Activated CD4-positive, CD25-positive, alpha-beta regulatory T cell treated with anti-CD3 and anti-CD28 coated beads, Interleukin-2, amount 50 U/mL, for 72 hours (primary cell): ENCODE measurements around the gene ATP8B2.
A peak's percentile ranks its signal among the peaks of the same experiment; 100 is the strongest.
"Not testable (repeated sequence)": the region's sequence is repeated elsewhere in the genome, so short reads cannot be mapped to it uniquely, and the experiment has no call there.

ENCODE experiments used
- DNase-seq: peaks from one replicate; pipeline ENCODE4 v3.0.0; 2021

ATP8B2 gene

DNA sequence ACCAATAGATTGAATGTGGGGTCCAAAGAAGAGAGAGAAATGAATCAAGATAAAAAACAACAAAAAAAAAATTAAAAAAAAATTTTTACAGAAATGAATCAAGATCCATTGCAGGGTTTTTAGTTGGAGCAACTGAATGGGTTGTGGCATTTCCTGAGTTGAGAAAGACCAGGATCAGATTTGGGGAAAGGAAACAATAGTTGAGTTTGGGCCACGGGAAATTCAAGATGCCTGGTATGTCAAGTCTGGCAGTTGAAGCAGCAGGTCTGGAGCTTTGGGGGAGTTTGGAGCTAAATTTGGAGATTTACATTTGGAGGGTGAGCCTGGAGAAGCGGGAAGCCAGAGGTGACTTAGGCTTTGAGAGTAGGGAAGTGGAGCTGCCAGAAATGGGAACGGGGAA lies 22.6 kb downstream of the ATP8B2 start:
- no peak for DNase-seq

DNA sequence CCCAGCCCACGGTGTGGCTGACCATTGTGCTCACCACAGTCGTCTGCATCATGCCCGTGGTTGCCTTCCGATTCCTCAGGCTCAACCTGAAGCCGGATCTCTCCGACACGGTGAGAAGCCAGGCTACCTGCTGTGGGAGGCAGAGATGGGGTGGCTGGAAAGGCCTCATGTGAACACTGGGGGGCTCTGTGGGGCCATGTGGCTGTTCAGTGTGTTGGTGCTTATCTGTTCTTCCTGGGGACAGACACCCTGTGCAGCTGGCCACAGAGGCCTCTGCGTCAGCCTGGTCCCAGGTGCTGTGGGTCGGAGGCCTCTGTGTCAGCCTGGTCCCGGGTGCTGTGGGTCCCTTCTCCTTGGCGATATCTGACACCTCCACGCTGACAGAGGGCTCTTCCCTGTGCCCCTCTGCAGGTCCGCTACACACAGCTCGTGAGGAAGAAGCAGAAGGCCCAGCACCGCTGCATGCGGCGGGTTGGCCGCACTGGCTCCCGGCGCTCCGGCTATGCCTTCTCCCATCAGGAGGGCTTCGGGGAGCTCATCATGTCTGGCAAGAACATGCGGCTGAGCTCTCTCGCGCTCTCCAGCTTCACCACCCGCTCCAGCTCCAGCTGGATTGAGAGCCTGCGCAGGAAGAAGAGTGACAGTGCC lies 23.2 kb downstream of the ATP8B2 start:
- DNase-seq = no peak

DNA sequence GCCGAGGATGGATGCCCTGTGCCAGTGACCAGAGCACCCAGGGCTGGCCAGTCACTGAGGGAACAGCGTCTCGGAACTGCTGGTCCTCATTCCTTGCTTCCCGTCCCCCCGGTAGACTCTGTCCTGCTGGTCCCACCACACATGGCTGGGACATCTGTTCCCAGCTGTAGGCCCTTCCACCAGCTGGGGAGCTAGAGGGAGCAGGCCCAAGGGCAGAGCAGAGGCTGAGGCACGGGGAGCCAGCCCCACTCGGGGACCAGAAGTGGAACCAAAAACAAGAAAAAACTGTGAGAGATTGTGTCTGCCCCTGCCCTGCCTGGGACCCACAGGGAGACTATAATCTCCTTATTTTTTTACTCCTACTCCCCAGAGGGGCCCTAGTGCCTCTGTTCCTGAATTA lies 23.8 kb downstream of the ATP8B2 start:
- DNase-seq = no peak

DNA sequence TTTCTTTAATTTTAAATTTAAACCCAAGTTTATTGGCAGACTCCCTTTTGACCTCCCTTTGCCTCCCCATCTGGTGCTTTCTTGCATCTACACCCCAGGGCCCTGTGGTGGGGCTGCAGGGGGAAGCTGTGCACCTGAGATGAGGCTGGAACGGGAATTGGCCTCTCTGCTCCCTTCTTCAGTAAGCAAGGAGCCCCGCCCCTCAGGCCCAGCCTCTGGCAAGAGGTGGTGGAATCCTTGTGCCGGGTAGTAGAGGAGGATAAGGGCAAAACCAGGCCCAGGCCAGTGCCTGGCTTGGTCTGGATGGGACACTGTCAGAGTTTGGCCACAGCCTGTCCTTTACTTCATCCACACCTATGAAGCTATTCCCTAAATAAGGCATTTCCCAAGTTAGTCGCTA lies 25.1 kb downstream of the ATP8B2 start:
- no peak for DNase-seq

DNA sequence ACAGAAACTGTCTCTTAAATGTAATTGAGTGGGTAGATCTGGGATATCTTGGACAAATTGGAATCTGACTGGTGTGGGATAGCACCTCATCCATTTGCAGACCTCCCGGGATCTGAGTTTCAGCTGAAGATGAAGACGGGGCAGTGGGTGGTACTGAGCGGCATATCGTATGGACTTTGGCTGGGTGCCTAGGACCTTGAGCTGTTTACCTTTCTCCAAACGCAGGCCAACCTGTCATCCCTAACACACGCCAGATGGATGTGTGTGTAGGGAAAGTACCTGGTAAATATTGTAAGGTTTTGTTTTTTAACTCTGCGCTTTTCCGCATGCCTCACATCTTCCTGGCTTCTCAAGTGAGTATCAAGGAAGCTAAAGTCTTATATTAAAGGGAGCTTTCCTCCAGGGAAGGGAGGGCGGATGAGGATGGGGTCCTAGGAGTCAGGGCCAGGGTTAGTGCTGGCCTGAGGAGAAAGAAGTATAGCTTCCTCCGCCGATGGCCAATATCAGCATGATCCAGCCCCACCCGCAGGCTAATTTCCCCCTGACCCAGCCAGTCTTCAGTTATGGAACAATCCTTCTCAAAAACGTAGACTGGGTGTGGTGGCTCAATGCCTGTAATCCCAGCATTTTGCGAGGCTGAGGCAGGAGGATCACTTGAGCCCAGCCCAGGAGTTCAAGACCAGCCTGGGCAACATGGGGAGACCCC lies 26.2 kb downstream of the ATP8B2 start:
- DNase-seq = no peak

DNA sequence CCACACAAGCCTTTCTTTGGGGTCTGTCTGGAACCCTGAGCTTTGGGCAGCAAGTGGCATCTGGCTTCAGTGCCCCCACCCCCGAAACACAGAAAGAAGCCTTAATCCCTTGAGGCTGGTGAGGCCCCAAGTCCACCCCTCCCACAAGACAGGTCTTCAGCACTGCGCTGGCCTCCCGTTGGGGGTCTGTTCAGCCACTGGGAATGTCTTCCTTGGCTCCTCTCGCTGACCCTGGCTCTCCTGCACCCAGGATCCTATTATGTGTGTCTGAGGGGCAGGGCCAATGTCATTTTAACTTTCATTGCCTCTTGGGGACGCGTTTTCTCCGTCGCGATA lies 26.9 kb downstream of the ATP8B2 start:
- DNase-seq = no peak

DNA sequence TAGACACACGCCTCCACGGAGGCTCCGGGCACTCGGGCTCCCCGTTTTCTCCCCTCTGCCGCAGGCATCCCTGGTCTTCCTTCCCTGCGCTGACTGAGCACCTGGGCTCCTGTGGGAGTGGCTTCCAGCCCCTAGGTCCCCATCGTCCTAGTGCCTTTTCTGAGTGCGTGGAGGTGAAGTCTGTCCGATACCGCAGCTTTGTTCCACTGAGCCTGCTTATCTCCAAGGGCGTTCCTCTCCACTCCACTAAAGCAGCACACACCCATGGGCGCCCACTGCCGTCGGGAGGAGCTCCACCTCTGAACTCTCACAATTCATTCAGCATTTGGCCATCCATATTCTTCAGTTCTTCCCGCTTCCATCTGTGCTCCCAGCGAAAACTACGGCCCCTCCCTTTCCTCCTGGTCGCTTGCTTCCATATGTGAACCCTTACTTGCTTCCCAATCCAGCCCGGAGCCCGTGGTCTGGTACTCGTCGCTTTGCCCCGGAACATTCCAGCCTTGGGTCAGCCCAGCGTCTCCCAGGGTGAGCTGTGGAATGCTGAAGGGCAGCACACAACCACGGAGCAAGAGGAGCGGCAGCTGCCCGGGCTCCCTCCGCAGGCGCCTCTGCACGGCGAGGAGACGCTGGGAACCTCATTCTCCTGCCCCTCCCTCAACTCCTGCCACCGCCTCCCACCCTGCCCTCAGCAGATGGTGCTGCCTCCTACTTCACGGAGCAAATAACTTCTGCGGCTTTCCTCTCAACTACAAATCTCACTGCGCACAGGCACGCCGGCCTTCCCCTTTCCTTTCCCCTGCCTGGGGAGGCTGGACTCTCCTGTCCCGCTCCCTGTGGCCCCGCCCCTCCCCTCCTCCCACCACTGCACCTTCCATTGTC lies 27.5 kb downstream of the ATP8B2 start:
- DNase-seq = peak; percentile 45

DNA sequence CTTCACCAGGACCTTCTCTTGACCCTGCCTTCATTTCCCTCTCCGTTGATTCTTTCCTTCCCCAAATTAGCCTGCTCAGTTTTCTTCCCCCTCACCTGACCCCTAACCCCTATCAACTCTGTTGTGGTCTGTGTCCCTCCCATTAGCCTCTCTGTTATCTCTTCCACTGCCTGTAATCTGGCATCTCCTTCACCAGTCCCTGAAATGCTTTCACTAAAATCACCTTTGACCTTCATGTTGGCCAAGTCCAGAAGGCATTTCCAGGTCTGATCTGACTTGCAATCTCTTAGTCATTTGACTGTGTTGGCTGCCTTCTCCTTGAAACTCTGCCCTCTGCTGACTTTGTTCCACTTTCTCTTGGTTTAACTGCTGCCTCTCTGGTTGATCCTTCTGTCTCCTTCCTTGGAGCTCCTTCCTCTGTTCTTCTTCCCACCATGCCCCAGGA lies 28.2 kb downstream of the ATP8B2 start:
- no peak for DNase-seq

DNA sequence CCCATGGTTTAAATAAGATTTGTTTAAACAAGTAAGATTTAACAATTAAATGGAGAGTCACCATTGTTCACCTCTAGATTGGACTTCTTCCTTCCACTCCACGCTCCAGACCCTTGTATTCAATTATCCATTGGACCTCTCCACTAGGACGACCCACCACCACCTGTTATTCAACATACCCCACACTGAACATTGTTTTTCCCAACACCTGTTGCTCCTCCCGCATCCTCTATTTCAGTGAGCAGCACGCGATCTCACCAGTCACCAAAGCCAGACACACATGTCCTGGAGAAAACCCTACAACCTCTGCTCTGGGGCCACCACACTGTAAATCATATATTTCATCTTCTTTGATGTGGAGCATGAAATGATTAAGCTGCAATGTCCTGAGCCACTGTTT lies 28.6 kb downstream of the ATP8B2 start:
- no peak for DNase-seq

DNA sequence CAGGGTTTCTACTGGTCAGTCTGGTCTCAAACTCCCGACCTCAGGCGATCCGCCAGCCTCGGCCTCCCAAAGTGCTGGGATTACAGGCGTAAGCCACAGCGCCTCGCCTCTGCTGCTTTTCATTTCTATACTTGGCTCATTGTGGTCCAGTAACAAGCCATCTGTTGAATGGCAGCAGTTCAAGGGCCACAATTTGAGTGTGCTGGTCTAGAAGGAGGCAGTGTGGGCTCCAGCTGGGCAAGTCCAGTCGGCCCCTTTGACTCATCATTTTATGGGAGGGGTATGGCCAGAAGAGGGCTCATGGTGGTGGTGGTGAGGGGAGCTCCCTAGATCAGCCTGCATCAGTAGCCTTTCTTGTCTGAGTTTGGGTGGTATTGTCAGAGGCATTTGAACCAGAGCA lies 33.2 kb downstream of the ATP8B2 start:
- no peak for DNase-seq

DNA sequence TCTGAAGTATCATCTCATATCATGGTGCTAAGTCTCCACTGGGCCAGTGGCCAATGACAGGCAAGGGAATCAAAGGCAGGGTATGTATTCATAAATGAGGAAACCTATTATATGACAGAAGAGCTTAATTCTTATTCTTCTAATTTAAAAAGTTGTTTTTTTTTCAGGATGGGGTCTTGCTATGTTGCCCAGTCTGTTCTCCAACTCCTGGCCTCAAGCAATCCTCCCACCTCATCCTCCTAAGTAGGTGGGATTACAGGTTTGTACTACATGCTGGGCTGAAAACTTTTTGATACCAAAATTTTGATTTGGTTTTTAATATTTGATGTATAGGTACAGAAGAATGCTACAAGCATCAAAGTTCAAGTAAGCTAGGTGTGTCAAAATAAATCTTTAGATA lies 35.0 kb downstream of the ATP8B2 start:
- no peak for DNase-seq

DNA sequence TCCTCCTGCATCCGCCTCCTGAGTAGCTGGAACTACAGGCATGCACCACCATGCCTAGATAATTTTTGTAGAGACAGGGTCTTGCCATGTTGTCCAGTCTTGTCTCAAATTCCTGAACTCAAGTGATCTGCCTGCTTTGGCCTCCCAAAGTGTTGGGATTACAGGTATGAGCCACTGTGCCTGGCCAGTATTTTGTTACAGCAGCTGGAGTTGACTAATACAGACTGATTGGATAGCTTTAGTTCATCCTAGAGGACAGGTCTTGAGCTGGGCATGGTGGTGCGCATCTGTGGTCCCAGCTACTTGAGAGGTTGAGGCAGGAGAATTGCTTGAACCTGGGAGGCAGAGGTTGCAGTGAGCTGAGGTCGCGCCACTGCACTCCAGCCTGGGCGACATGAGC lies 35.6 kb downstream of the ATP8B2 start:
- not testable (repeated sequence) for DNase-seq

DNA sequence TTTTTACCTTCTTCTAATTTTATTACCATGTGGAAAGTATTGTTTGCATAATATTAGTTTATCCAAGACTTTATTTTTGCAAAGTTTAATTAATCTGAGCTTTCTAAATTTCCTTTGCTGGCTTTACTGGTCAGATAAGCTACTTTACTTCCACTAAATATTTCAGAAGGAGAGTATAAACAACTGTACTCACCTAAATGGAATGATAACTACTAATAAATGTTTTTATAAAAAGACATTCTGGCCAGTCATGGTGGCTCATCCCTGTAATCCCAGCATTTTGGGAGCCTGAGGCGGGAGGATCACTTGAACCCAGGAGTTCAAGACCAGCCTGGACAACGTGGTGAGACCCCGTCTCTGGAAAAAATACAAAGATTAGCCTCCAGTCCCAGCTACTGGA lies 36.0 kb downstream of the ATP8B2 start:
- no peak for DNase-seq

DNA sequence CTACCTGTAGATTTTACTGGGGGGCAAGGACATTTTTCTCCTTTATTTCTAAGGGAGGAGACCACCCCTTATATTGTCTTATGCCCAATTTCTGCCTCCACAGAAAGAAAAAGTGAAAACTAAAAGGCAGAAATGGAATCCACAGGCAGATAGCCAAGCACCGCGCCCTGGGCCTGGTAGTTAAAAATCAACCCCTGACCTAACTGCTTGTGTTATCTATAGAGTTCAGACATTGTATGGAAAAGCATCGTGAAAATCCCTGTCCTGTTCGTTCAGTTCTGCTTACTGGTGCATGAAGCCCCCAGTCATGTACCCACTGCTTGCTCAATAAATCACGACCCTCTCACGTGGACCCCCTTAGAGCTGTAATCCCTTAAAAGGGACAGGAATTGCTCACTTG lies 46.1 kb downstream of the ATP8B2 start:
- DNase-seq = no peak

DNA sequence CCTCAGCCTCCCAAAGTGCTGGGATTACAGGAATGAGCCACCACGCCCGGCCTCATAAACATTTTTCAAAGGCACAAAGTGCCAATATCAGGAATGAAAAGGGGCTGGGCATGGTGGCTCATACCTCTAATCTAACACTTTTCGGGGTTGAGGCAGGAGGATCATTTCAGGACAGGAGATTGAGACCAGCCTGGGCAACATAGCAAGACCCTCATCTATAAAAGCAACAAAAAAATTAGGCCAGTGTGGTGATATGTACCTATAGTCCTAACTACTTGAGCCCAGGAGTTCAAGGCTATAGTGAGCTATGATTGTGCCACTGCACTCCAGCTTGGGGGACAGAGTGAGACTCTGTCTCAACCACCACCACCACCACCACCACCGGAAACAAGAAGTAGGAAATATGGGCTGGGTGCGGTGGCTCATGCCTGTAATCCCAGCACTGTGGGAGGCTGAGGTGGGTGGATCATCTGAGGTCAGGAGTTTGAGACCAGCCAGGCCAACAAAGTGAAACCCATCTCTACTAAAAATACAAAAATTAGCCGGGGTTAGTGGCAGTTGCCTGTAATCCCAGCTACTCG lies 48.5 kb downstream of the ATP8B2 start:
- DNase-seq = not testable (repeated sequence)

DNA sequence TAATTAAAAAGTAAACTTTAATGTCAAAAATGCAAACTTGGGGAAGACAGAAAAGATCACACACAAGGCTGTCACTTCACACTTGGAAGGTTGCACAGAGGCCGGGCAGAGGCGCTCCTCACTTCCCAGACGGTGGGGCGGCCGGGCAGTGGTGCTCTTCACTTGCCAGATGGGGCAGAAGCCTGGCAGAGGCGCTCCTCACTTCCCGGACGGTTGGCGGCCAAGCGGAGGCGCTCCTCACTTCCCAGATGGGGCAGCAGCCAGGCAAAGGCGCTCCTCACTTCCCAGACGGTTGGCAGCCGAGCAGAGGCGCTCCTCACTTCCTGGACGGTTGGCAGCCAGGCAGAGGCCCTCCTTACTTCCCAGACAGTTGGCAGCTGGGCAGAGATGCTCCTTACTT lies 54.0 kb downstream of the ATP8B2 start:
- no peak for DNase-seq

DNA sequence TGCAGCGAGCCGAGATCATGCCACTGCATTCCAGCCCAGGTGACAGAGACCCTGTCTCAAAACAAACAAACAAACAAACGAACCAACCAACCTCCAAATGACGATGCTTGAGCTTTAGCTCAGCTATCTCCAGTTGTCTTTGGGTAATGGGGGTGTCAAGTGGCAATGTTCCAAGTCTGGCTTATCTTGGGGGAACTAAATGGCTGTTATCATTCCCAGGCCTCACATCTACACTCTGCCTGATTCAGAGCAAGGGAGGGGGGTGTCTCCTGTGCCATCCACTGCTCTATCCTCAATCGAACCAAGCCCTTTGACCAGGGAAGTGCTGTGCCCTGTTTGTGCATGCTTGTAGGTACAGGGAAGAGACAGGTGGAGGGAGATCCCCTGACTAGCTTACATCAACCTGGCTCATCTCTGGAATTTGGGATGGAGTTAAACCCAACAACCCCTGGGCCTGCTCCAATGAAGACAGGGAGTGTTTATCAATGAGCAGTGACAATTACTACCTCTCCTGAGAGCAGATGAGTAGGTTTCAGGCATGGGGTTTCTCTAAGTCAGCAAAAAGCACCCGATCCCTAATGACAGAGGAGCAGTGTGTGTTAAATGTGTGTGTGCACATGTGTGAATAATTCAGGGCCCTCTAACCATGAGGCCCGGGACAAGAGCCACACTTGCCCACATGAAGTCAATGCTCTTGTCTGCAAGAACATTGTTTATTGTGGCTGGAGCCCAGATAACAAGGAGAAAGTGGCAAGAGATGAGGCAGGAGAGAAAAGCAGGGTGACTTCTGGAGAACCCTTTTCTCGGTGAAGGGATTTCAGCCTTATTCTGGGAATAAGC lies 59.5 kb downstream of the ATP8B2 start:
- no peak for DNase-seq

DNA sequence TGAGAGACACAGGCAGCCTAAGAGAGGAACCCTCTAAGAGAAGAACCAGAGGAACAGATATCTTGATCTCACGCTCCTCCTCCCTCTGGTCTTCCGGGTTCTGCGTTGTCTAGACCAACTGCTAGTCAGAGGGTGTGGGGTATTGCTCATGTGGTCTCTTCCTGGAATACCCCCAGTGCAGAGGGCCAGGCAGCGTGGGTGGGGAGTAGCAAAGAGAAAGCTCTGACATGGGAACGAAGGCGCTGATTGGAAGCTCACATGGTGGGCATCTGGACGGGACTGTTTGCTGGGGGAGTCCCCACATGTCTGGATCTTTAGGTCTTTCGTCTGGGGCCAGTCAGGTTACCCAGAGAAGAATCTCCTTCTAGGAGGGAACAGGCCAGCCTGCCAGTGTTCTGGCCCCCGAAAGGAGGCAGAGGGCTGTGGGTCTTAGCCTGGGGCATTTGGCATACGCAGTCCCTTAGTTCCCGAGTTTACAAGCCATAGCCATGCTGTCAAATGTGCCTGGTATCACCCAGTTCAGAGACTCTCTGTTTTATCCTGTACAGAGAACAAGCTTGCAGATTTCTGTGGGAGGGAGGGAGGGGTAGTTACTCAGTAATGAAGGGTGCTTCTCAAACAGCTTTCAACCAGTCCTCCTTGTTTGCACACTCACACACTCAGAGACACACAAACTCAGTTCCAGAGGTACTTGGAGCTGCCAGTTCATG lies 61.5 kb downstream of the ATP8B2 start:
- peak; percentile 72 for DNase-seq

DNA sequence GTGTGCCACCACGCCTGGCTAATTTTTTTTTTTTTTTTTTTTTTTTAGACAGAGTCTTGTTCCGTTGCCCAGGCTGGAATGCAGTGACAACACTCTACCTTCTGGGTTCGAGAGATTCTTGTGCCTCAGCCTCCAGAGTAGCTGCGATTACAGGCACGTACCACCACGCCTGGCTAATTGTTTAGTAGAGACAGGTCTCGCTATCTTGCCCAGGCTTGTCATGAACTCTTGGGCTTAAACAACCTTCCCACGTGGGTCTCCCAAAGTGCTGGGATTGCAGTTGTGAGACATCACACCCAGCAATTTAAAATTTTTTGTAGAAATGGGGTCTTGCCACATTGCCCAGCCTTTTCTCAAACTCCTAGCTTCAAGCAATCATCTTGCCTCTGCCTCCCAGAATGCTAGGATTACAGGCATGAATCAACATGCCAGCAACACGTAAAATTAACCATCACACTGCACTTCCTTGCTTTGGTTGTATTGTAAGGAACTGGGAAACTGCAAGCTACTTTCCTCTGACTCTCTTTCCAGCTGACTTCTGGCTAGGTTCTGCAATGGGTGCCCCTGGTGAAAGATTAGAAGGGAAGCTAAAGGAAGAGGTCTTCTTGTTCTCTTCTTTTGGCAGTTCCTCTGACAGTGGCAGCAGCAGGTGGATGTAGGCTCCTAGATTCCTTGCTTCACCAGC lies 65.9 kb downstream of the ATP8B2 start:
- no peak for DNase-seq

DNA sequence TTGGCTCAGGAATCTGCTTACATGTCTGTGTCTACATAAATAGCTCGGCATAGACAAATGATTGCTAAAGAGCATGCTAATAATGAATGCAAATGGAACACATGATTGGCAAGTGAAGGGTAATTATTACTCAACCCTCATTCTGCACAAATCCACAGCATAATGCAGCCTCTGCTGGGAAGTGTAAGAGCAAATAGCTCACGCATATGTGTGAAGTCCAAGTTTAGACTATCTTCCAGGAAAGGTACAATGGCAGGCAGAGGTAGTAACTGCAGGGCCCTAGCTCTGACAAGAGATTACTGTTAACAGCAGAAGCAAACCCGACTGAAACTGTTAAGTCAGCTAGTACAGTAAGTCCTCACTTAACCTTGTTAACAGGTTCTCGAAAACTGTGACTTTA lies 72.8 kb downstream of the ATP8B2 start:
- DNase-seq = no peak

DNA sequence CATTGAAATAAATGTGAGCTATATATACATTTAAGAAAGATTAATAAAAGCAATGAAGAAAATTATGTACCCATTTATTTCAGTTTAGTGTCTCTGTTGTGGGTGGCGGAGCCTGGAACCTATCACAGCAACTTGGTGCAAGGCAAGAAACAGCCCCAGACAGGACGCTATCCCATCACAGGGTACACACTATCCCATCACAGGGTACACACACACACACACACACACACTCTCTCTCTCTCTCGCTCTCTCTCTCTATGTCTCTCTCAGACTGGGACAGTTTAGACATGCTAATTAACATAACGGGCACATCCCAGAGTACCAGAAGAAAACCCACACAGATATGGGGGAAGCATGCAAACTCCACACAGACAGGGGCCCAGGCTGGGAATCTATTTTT lies 73.4 kb downstream of the ATP8B2 start:
- no peak for DNase-seq
